ENCODE data around the gene ACHE.
"Not testable (repeated sequence)": the region's sequence is repeated elsewhere in the genome, so short reads cannot be mapped to it uniquely, and the experiment has no call there.

The ACHE gene

GRCh38 chr7:100895701-100895955 lies at the start of gene ACHE:
Gene ACHE, minus strand, starts transcription at chr7:100895888. Its CDS starts 1,656 bp downstream, at chr7:100894232.
- no peak for FAIRE-seq

- no peak for FAIRE-seq
These were observed 48.5 kb upstream of the ACHE start for GRCh38 chr7:100944138-100944537.

- no peak for FAIRE-seq
These were observed 48.0 kb upstream of the ACHE start for GRCh38 chr7:100943693-100944092.

GRCh38 chr7:100942045-100942774 lies 46.5 kb upstream of the ACHE start:
- no peak for FAIRE-seq

- not testable (repeated sequence) for FAIRE-seq
These were observed 40.5 kb upstream of the ACHE start for GRCh38 chr7:100936167-100936566.

GRCh38 chr7:100935381-100935780 lies 39.7 kb upstream of the ACHE start:
- not testable (repeated sequence) for FAIRE-seq

- no peak for FAIRE-seq
These were observed 38.0 kb upstream of the ACHE start for GRCh38 chr7:100933734-100934133.

GRCh38 chr7:100929808-100930174 lies 34.1 kb upstream of the ACHE start:
- no peak for FAIRE-seq

- not testable (repeated sequence) for FAIRE-seq
These were observed 27.9 kb upstream of the ACHE start for GRCh38 chr7:100923616-100924015.

GRCh38 chr7:100921039-100921438 lies 25.4 kb upstream of the ACHE start:
- no peak for FAIRE-seq

GRCh38 chr7:100919779-100920437 lies 24.2 kb upstream of the ACHE start:
- not testable (repeated sequence) for FAIRE-seq

- FAIRE-seq = not testable (repeated sequence)
These were observed 23.6 kb upstream of the ACHE start for GRCh38 chr7:100919335-100919734.

- FAIRE-seq = no peak
These were observed 19.3 kb upstream of the ACHE start for GRCh38 chr7:100914879-100915447.

- FAIRE-seq = no peak
These were observed 18.7 kb upstream of the ACHE start for GRCh38 chr7:100914208-100914878.

GRCh38 chr7:100911484-100911883 lies 15.8 kb upstream of the ACHE start:
- FAIRE-seq = no peak

GRCh38 chr7:100910443-100910842 lies 14.8 kb upstream of the ACHE start:
- FAIRE-seq = not testable (repeated sequence)

GRCh38 chr7:100908512-100908911 lies 12.8 kb upstream of the ACHE start:
- no peak for FAIRE-seq

- no peak for FAIRE-seq
These were observed 7.0 kb upstream of the ACHE start for GRCh38 chr7:100902638-100903037.

- FAIRE-seq = no peak
These were observed 6.2 kb upstream of the ACHE start for GRCh38 chr7:100901921-100902332.

- no peak for FAIRE-seq
These were observed 5.3 kb upstream of the ACHE start for GRCh38 chr7:100900978-100901377.

- FAIRE-seq = no peak
These were observed 3.7 kb upstream of the ACHE start for GRCh38 chr7:100899432-100899831.

GRCh38 chr7:100897772-100898454 lies 2.2 kb upstream of the ACHE start:
- no peak for FAIRE-seq

All from endometrium (tissue), 2 donors.